GM23248 (cell line): ENCODE measurements around the gene MEI4. TPM values are rescaled to one million over a fixed set of nuclear protein-coding genes. Genes with fewer than 3 reads are reported as not detected.
"Not testable (repeated sequence)": the region's sequence is repeated elsewhere in the genome, so short reads cannot be mapped to it uniquely, and the experiment has no call there.

Experiments
- DNase-seq: peaks from one replicate; pipeline ENCODE4 v3.0.0-alpha.2; 2015
- H2AFZ ChIP-seq: fragments of 200-600 bp; sonication (generic); 2 replicates; pipeline ENCODE4 v1.6.1; 2016; ENCODE audit warnings: antibody characterized with exemption
- H3F3A ChIP-seq: fragments of 200-600 bp; sonication (generic); 2 replicates; pipeline ENCODE4 v1.6.1; 2016; ENCODE audit warnings: mild to moderate bottlenecking, antibody characterized with exemption, mixed run types; ENCODE audit not compliant: insufficient read depth
- H3K27ac ChIP-seq: fragments of 200-600 bp; sonication (generic); 2 replicates; pipeline ENCODE4 v1.5.1; 2016; ENCODE audit warnings: mild to moderate bottlenecking
- H3K27me3 ChIP-seq: fragments of 200-600 bp; sonication (generic); replicated peaks from 2 replicates; pipeline ENCODE4 v1.6.1; 2016; ENCODE audit warnings: mild to moderate bottlenecking; ENCODE audit not compliant: insufficient read depth
- H3K36me3 ChIP-seq: fragments of 200-600 bp; sonication (generic); 2 replicates; pipeline ENCODE4 v1.6.1; 2016; ENCODE audit warnings: low read depth, mild to moderate bottlenecking
- H3K4me1 ChIP-seq: fragments of 200-600 bp; sonication (generic); 2 replicates; pipeline ENCODE4 v1.6.1; 2016; ENCODE audit warnings: mild to moderate bottlenecking; ENCODE audit not compliant: insufficient read depth
- H3K4me2 ChIP-seq: fragments of 200-600 bp; sonication (generic); one replicate; pipeline ENCODE4 v1.6.1; 2016; ENCODE audit warnings: mild to moderate bottlenecking; ENCODE audit not compliant: unreplicated experiment
- H3K4me3 ChIP-seq: fragments of 200-600 bp; sonication (generic); 2 replicates; pipeline ENCODE4 v1.5.1; 2016; ENCODE audit warnings: mild to moderate bottlenecking
- H3K79me2 ChIP-seq: fragments of 200-600 bp; sonication (generic); 2 replicates; pipeline ENCODE4 v1.6.1; 2016; ENCODE audit warnings: mild to moderate bottlenecking; ENCODE audit not compliant: insufficient read depth
- H3K9ac ChIP-seq: fragments of 200-600 bp; sonication (generic); 2 replicates; pipeline ENCODE4 v1.6.1; 2016; ENCODE audit warnings: mild to moderate bottlenecking
- H3K9me2 ChIP-seq: fragments of 200-600 bp; sonication (generic); 2 replicates; pipeline ENCODE4 v1.6.1; 2016; ENCODE audit warnings: mixed run types, mild to moderate bottlenecking, moderate library complexity; ENCODE audit not compliant: insufficient read depth
- H3K9me3 ChIP-seq: fragments of 200-600 bp; sonication (generic); one replicate; pipeline ENCODE4 v1.6.1; 2017; ENCODE audit warnings: low read depth
- H4K20me1 ChIP-seq: fragments of 200-600 bp; sonication (generic); 2 replicates; pipeline ENCODE4 v1.6.0; 2016; ENCODE audit not compliant: insufficient read depth
- EZH2 ChIP-seq: fragments of 200-600 bp; sonication (generic); IDR thresholded peaks from 2 replicates; pipeline ENCODE4 v1.6.1; 2018; ENCODE audit warnings: antibody characterized with exemption, mild to moderate bottlenecking; ENCODE audit not compliant: insufficient read depth, poor library complexity, severe bottlenecking
- EZH2phosphoT487 ChIP-seq: fragments of 200-600 bp; sonication (generic); IDR thresholded peaks from 2 replicates; pipeline ENCODE4 v1.6.1; 2018; ENCODE audit warnings: antibody characterized with exemption, moderate library complexity, mild to moderate bottlenecking, low read depth; ENCODE audit not compliant: insufficient read depth
- WGBS, 2 experiments: methylation state at CpG; one replicate each; pipeline ENCODE4 v1.1.6; 2015 to 2017; ENCODE audit warnings: low lambda C conversion rate in 2 of 2, low coverage in 1 of 2; ENCODE audit errors: missing lambda C conversion rate in 2 of 2; 5-methylcytosine and 5-hydroxymethylcytosine counted together
- in situ Hi-C: fragments of 300-500 bp; cut with MboI; formaldehyde crosslinking; loops from 2 replicates; pipeline ENCODE4 v1.15.0; 2020
- polyA plus RNA-seq: library from polyadenylated mRNA; unstranded; fragments of >200 nt; fragmentation: Nextera tagmentation; extraction: Ambion mirVana; gene quantifications from 2 replicates; pipeline ENCODE4 v1.2.1, GENCODE V29; 2016
- total RNA-seq: library from RNA; depleted of rRNA; stranded (reverse); fragments of >200 nt; shearing (Covaris generic); gene quantifications from 2 replicates; pipeline ENCODE4 v1.2.3, GENCODE V29; 2014

Gene MEI4
- total and polyA plus RNA-seq, 2 experiments from 2014 or later = 0.04 TPM; not detected in 1

DNA sequence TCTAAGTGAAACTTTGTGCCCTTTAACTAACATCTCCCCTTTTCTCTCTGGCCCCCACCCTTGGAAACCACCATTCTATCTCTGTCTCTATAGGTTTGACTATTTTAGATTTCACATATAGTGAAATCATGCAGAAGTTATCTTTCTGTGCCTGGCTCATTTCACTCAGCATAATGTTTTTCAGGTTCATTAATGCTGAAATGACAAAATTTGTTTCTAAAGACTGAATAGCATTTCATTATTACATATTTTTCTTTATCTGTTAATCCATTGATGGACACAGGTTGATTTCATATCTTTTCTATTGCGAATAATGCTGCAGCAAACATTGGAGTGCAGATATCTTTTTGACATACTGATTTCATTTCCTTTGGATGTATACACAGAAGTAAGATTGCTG is 30.7 kb downstream of the MEI4 start:
- 41 to 48% methylated on average over 1 of the region's 1 CpG for WGBS, 2 experiments

DNA sequence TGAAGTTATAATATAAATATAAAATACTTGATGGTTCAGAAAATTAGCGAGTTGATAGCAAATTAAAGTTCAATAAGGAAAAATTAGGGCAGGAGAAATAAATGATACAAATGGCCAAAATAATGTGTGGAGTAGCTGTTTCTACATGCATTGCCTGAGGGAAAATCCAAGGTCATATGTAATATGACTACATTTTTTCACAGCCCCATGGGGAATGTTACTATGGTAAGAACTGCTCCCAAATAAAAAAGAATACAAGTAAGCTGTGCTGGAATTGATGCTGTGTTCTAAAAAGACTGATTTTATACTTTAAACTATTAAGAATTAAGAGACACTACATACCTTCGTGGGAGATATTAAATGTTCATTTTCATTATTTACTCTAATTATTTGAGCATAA is 34.1 kb downstream of the MEI4 start:
- Histone ChIP-seq H3K36me3 (no peaks in the 10 kb centered on the region), H3K27me3 (no peaks in the 10 kb centered on the region), H3K4me1 (no peaks in the 10 kb centered on the region), H4K20me1 (no peaks in the 10 kb centered on the region), H3F3A (no peaks in the 10 kb centered on the region), H2AFZ (no peak overlapping the region), H3K27ac (no peak overlapping the region), H3K79me2 (no peaks in the 10 kb centered on the region), H3K9ac (no peak overlapping the region), H3K9me3 (no peaks in the 10 kb centered on the region), H3K9me2 (no peaks in the 10 kb centered on the region), H3K4me3 (no peak overlapping the region), H3K4me2 (no peak overlapping the region)
- in situ Hi-C loops = no loop called here
- no peak for DNase-seq
- TF ChIP-seq EZH2 (no peak), EZH2phosphoT487 (no peak)
- WGBS, 2 experiments = 5 to 13% methylated on average over 2 of the region's 2 CpGs

More for the DNA sequence above, 30.7 kb downstream of the MEI4 start:
- Histone ChIP-seq H3K79me2 (no peaks in the 10 kb centered on the region), H3K27ac (no peak overlapping the region), H3K9me3 (no peaks in the 10 kb centered on the region), H4K20me1 (no peaks in the 10 kb centered on the region), H2AFZ (no peak overlapping the region), H3K4me2 (no peak overlapping the region), H3K9ac (no peak overlapping the region), H3K27me3 (no peaks in the 10 kb centered on the region), H3K36me3 (no peaks in the 10 kb centered on the region), H3K4me3 (no peak overlapping the region), H3F3A (no peaks in the 10 kb centered on the region), H3K9me2 (no peaks in the 10 kb centered on the region), H3K4me1 (no peaks in the 10 kb centered on the region)
- TF ChIP-seq EZH2phosphoT487 (no peak), EZH2 (no peak)
- in situ Hi-C loops = no loop called here
- DNase-seq = no peak

DNA sequence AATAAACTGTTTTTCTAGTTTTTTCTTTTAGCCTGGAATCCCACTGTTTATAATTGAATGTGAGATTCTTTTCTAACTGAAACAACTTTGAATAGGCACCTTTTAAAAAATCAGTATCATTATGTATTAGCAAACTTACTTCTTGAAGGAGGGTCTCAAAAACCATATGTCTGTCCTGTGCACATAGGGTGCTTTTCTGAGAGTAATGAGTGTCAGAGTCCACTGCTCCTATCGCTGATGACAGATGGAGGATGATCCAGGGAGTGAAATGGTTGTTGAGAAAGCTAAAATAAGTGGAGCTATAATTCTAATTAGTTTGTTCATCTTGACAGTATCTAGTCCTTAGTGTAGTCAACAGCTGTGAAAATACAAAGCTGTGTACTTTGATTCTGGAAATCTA is 35.8 kb downstream of the MEI4 start:
- no peaks in the 10 kb centered on the region for H4K20me1 ChIP-seq

DNA sequence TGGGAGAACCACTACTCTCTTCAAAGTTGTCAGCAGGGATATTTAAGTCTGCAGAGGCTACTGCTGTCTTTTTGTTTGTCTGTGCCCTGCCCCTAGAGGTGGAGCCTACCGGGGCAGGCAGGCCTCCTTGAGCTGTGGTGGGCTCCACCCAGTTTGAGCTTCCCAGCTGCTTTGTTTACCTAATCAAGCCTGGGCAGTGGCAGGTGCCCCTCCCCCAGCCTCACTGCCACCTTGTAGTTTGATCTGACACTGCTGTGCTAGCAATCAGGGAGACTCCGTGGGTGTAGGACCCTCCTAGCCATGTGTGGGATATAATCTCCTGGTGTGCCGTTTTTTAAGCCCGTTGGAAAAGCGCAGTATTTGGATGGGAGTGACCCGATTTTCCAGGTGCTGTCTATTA is 47.3 kb downstream of the MEI4 start:
- H3K4me1 ChIP-seq, H2AFZ ChIP-seq, H3K79me2 ChIP-seq, H3K9ac ChIP-seq, H3K27me3 ChIP-seq, H3F3A ChIP-seq, H3K4me3 ChIP-seq, H3K36me3 ChIP-seq, H3K27ac ChIP-seq, in situ Hi-C loops, H3K9me2 ChIP-seq, DNase-seq, H4K20me1 ChIP-seq, H3K9me3 ChIP-seq, H3K4me2 ChIP-seq: not testable (repeated sequence)
- WGBS, 2 experiments = 37 to 44% methylated on average over 6 of the region's 6 CpGs

More for the DNA sequence above, 35.8 kb downstream of the MEI4 start:
- H3K27me3 ChIP-seq = no peaks in the 10 kb centered on the region
- no peaks in the 10 kb centered on the region for H3K9me3 ChIP-seq
- no peak overlapping the region for H3K9ac ChIP-seq
- H2AFZ ChIP-seq = no peak overlapping the region
- no peaks in the 10 kb centered on the region for H3F3A ChIP-seq
- WGBS, 2 experiments = 11 to 15% methylated on average over 1 of the region's 1 CpG
- DNase-seq = no peak
- H3K4me1 ChIP-seq = no peaks in the 10 kb centered on the region
- no peak overlapping the region for H3K4me3 ChIP-seq
- in situ Hi-C loops = no loop called here
- H3K9me2 ChIP-seq = no peaks in the 10 kb centered on the region
- H3K79me2 ChIP-seq = no peaks in the 10 kb centered on the region
- TF ChIP-seq EZH2phosphoT487 (no peak), EZH2 (no peak)
- no peaks in the 10 kb centered on the region for H3K36me3 ChIP-seq
- no peak overlapping the region for H3K27ac ChIP-seq
- H3K4me2 ChIP-seq = no peak overlapping the region

DNA sequence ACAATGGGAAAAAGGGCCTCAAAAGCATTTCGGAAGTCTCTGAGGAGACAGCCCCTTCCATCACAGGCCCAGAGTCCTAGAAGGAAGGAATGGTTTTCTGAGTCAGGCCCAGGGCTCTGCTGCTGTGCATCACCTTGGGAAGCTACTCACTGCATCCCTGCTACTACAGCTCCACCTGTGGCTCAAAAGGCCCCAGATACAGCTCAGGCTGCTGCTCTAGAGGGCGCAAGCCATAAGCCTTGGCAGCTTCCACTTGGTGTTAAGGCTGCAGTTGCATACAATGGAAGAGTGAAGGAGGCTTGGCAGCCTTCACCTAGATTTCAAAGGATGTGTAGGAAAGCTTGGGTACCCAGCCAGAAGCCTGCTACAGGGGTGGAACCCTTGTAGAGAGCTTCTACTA is 54.8 kb downstream of the MEI4 start:
- Histone ChIP-seq H3K9me3 (no peaks in the 10 kb centered on the region), H3K9me2 (no peaks in the 10 kb centered on the region), H3K4me2 (no peak overlapping the region), H3F3A (no peaks in the 10 kb centered on the region), H3K9ac (no peak overlapping the region), H3K4me3 (no peak overlapping the region), H3K79me2 (no peaks in the 10 kb centered on the region), H3K27ac (no peak overlapping the region), H3K4me1 (no peaks in the 10 kb centered on the region), H2AFZ (no peak overlapping the region), H3K27me3 (no peaks in the 10 kb centered on the region), H3K36me3 (no peaks in the 10 kb centered on the region), H4K20me1 (no peaks in the 10 kb centered on the region)
- DNase-seq = no peak
- in situ Hi-C loops = no loop called here
- TF ChIP-seq EZH2phosphoT487 (no peak), EZH2 (no peak)
- 6 to 7% methylated on average over 2 of the region's 2 CpGs for WGBS, 2 experiments
